Measurements from ENCODE around the gene ADCY10.

ADCY10 gene

DNA sequence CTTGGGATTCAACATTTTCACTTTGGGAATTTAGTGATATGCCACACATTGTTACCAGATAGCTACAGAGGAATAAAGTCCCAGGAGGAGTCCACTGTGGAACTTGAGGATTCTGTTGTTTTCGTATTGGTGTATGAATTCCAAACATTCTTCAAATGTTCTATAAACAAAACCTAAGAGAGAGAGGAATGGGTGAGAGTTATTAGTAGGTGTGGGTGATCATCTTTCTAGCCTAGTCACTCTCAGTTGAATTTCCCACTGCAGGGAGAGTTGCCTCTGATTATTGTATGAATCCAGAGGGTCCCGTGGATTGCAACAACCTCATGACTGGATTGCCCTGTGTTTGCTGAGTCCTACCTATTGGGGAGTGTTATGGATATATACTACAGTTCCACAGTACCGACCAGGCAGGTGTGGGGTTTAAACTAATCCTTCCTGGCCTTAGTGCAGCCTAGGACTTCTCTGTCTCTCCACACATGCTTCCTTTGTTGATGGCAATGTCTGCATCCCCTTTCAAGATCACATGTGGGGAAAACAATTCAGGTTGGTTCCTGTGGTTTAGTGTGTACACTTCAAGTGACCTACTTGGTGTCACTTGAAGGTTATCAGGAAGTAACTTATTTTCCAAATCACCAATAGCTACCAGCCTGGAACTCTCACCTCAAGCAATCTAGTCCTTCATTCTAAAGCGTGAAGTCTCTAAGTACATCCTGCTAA is 91.8 kb downstream of the ADCY10 start:
- TF ChIP-seq GLIS3 (CRISPR knock-in tag; IDR thresholded peaks at IDR 0.05): no peak
- no peak for TF ChIP-seq ARNTL (CRISPR knock-in tag; IDR thresholded peaks at IDR 0.05; ENCODE audit: borderline replicate concordance, low read depth)
- no peak for TF ChIP-seq RARB (CRISPR knock-in tag; IDR thresholded peaks at IDR 0.05)
- no peak for TF ChIP-seq BACH2 (CRISPR knock-in tag; IDR thresholded peaks at IDR 0.05; ENCODE audit: borderline replicate concordance)
- TF ChIP-seq, protein P1, sequence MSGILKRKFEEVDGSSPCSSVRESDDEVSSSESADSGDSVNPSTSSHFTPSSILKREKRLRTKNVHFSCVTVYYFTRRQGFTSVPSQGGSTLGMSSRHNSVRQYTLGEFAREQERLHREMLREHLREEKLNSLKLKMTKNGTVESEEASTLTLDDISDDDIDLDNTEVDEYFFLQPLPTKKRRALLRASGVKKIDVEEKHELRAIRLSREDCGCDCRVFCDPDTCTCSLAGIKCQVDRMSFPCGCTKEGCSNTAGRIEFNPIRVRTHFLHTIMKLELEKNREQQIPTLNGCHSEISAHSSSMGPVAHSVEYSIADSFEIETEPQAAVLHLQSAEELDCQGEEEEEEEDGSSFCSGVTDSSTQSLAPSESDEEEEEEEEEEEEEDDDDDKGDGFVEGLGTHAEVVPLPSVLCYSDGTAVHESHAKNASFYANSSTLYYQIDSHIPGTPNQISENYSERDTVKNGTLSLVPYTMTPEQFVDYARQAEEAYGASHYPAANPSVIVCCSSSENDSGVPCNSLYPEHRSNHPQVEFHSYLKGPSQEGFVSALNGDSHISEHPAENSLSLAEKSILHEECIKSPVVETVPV (CRISPR knock-in tag; IDR thresholded peaks at IDR 0.05): no peak
- no peak for TF ChIP-seq CSDC2 (CRISPR knock-in tag; IDR thresholded peaks at IDR 0.05)
- TF ChIP-seq ZFP30 (CRISPR knock-in tag; IDR thresholded peaks at IDR 0.05): no peak
- no peak for TF ChIP-seq ZFP3 (CRISPR knock-in tag; IDR thresholded peaks at IDR 0.05)
- TF ChIP-seq, protein P2, sequence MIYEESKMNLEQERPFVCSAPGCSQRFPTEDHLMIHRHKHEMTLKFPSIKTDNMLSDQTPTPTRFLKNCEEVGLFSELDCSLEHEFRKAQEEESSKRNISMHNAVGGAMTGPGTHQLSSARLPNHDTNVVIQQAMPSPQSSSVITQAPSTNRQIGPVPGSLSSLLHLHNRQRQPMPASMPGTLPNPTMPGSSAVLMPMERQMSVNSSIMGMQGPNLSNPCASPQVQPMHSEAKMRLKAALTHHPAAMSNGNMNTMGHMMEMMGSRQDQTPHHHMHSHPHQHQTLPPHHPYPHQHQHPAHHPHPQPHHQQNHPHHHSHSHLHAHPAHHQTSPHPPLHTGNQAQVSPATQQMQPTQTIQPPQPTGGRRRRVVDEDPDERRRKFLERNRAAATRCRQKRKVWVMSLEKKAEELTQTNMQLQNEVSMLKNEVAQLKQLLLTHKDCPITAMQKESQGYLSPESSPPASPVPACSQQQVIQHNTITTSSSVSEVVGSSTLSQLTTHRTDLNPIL (CRISPR knock-in tag; IDR thresholded peaks at IDR 0.05; ENCODE audit: low read depth): no peak
- TF ChIP-seq OSR1 (CRISPR knock-in tag; IDR thresholded peaks at IDR 0.05): no peak
- ATAC-seq: no peak

DNA sequence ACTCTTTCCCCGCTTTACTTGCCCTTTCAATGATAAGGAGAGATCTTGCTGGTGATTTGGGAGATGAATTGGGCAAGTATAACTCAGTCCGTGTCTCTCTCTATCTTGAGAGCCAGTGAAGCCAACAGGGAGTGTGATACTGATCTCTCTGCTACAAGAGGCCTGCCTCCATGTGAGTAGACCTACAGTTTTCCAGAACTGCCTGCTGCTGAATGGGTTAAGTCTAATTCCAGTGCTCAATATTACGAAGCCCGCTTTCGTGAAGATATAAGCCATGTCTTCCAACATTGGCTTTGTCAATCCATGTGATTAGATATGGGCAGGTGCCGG is 92.6 kb downstream of the ADCY10 start:
- ATAC-seq: no peak
- TF ChIP-seq, protein P1 (CRISPR knock-in tag; IDR thresholded peaks at IDR 0.05): no peak
- TF ChIP-seq CSDC2 (CRISPR knock-in tag; IDR thresholded peaks at IDR 0.05) (no peak), ZFP30 (CRISPR knock-in tag; IDR thresholded peaks at IDR 0.05) (no peak), TCF4 (CRISPR knock-in tag; IDR thresholded peaks at IDR 0.05; ENCODE audit: borderline replicate concordance) (no peak), RARB (CRISPR knock-in tag; IDR thresholded peaks at IDR 0.05) (no peak), ZNF8 (CRISPR knock-in tag; IDR thresholded peaks at IDR 0.05) (no peak), ZFP3 (CRISPR knock-in tag; IDR thresholded peaks at IDR 0.05) (no peak), TOX (CRISPR knock-in tag; IDR thresholded peaks at IDR 0.05; ENCODE audit: borderline replicate concordance) (no peak), ARNTL (CRISPR knock-in tag; IDR thresholded peaks at IDR 0.05; ENCODE audit: borderline replicate concordance, low read depth) (no peak), ISL1 (CRISPR knock-in tag; IDR thresholded peaks at IDR 0.05) (no peak), ZNF70 (CRISPR knock-in tag; IDR thresholded peaks at IDR 0.05) (no peak), BACH2 (CRISPR knock-in tag; IDR thresholded peaks at IDR 0.05; ENCODE audit: borderline replicate concordance) (no peak), OSR1 (CRISPR knock-in tag; IDR thresholded peaks at IDR 0.05) (no peak)
- TF ChIP-seq, protein P2 (CRISPR knock-in tag; IDR thresholded peaks at IDR 0.05; ENCODE audit: low read depth): no peak

DNA sequence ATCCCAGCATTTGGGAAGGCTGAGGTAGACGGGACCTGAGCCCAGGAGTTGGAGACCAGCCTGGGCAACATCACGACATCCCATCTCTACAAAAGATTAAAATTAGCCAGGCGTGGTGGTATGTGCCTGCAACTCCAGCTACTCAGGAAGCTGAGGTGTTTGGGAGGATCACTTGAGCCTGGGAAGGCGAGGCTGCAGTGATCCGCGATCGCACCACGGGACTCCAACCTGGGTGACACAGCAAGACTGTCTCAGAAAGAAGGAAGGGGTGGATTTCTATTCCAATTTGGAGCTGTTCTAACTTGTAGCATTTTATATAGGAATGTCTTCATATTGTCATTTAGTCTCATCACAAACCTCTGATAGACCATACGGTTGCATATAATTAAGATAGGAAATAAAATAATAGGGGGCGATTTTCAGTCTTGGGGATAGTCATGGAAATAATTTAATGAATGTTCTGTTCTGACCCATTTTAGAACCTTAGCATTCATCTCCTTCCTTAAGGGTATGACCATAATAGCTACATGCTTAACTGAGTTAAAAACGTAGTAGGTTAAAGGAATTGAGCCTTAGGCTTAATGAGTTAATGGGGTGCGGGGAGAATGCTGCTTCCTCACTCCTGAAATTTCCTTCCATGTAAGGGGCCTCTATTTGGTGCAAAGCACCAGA is 93.1 kb downstream of the ADCY10 start:
- TF ChIP-seq ISL1 (CRISPR knock-in tag; IDR thresholded peaks at IDR 0.05) (no peak), CSDC2 (CRISPR knock-in tag; IDR thresholded peaks at IDR 0.05) (no peak), ZC3H10 (CRISPR knock-in tag; IDR thresholded peaks at IDR 0.05) (no peak)
- TF ChIP-seq, protein P3, sequence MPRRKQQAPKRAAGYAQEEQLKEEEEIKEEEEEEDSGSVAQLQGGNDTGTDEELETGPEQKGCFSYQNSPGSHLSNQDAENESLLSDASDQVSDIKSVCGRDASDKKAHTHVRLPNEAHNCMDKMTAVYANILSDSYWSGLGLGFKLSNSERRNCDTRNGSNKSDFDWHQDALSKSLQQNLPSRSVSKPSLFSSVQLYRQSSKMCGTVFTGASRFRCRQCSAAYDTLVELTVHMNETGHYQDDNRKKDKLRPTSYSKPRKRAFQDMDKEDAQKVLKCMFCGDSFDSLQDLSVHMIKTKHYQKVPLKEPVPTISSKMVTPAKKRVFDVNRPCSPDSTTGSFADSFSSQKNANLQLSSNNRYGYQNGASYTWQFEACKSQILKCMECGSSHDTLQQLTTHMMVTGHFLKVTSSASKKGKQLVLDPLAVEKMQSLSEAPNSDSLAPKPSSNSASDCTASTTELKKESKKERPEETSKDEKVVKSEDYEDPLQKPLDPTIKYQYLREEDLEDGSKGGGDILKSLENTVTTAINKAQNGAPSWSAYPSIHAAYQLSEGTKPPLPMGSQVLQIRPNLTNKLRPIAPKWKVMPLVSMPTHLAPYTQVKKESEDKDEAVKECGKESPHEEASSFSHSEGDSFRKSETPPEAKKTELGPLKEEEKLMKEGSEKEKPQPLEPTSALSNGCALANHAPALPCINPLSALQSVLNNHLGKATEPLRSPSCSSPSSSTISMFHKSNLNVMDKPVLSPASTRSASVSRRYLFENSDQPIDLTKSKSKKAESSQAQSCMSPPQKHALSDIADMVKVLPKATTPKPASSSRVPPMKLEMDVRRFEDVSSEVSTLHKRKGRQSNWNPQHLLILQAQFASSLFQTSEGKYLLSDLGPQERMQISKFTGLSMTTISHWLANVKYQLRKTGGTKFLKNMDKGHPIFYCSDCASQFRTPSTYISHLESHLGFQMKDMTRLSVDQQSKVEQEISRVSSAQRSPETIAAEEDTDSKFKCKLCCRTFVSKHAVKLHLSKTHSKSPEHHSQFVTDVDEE (CRISPR knock-in tag; IDR thresholded peaks at IDR 0.05): no peak

More for the DNA sequence above, 93.1 kb downstream of the ADCY10 start:
- ATAC-seq: peak; percentile 20; the same call in 2 of the 3 replicates

Data from SK-N-SH treated with all-trans-retinoic acid at 6 μM for 48 hours (cell line).